ENCODE results near the gene DSP.

DNA sequence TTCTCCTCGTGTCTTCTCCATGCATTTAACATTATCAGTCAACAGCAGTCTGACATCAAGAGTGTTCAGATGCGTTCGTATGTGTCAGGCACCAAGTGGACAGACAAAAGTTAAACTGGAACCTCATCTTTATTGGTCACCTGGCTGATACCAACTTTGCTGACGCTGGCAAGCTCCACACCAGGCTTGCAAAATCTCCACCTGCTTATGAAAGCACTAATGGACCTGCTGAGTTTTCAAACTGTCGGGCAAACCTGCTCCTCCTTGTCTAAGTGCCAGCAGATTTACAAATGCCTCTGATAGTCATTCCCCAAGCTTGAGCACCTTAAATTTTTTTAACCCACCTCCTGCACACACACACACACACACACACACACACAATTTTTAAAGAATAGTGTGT is 27.9 kb upstream of the DSP start:
- TF ChIP-seq EZH2phosphoT487 (IDR thresholded peaks at IDR 0.05; ENCODE audit: insufficient read depth, low read depth) (no peak), EZH2 (IDR thresholded peaks at IDR 0.05; ENCODE audit: insufficient read depth, poor library complexity, severe bottlenecking) (no peak)
